Ishikawa (cell line): ENCODE measurements around the gene NCKAP5L.

Experiments used
- CREB1 ChIP-seq: IDR thresholded peaks from 2 replicates; pipeline ENCODE4 v1.6.1; 2012; ENCODE audit warnings: low read depth
- EP300 ChIP-seq: IDR thresholded peaks from 2 replicates; pipeline ENCODE4 v1.6.1; 2012; ENCODE audit warnings: borderline replicate concordance
- TCF12 ChIP-seq: IDR thresholded peaks from 2 replicates; pipeline ENCODE4 v1.6.1; 2012; ENCODE audit warnings: low read depth
- USF1 ChIP-seq: IDR thresholded peaks from 2 replicates; pipeline ENCODE4 v1.6.1; 2012
- YY1 ChIP-seq: IDR thresholded peaks from 2 replicates; pipeline ENCODE4 v1.6.1; 2012; ENCODE audit warnings: low read depth

- TF ChIP-seq YY1 = no peak
- TF ChIP-seq TCF12 = no peak
- no peak for TF ChIP-seq USF1
- no peak for TF ChIP-seq EP300
- TF ChIP-seq CREB1 = no peak
Measured at GRCh38 chr12:49798248-49798647, 30.0 kb downstream of the NCKAP5L start.
